Stimulated activated CD8-positive, alpha-beta memory T cell treated with anti-CD3 and anti-CD28 coated beads, Interleukin-15, amount 100 ng/mL, for 1 hour (primary cell): ENCODE measurements around the gene STIM2.
"Not testable (repeated sequence)": the region's sequence is repeated elsewhere in the genome, so short reads cannot be mapped to it uniquely, and the experiment has no call there.

ENCODE experiments used
- DNase-seq: peaks from one replicate; pipeline ENCODE4 v3.0.0-alpha.2; 2020; ENCODE audit warnings: low read depth

STIM2 gene

GRCh38 chr4:26955241-26955640 lies 94.6 kb downstream of the STIM2 start:
- no peak for DNase-seq

- no peak for DNase-seq
Observed at GRCh38 chr4:26958925-26959653, 98.4 kb downstream of the STIM2 start.

GRCh38 chr4:26959654-26960047 lies 99.0 kb downstream of the STIM2 start:
- no peak for DNase-seq

- DNase-seq, result no peak
Observed at GRCh38 chr4:26962720-26963119, 102.1 kb downstream of the STIM2 start.

- no peak for DNase-seq
Observed at GRCh38 chr4:26964512-26964911, 103.9 kb downstream of the STIM2 start.

- DNase-seq, result no peak
Observed at GRCh38 chr4:26964994-26965393, 104.4 kb downstream of the STIM2 start.

GRCh38 chr4:26975464-26976181 lies 115.0 kb downstream of the STIM2 start:
- DNase-seq, result not testable (repeated sequence)

- no peak for DNase-seq
Observed at GRCh38 chr4:26978387-26979053, 117.9 kb downstream of the STIM2 start.

GRCh38 chr4:26984896-26985295 lies 124.3 kb downstream of the STIM2 start:
- no peak for DNase-seq

GRCh38 chr4:26985873-26986272 lies 125.2 kb downstream of the STIM2 start:
- no peak for DNase-seq

- DNase-seq, result no peak
Observed at GRCh38 chr4:26987191-26987590, 126.5 kb downstream of the STIM2 start.

- DNase-seq, result no peak
Observed at GRCh38 chr4:26991057-26991456, 130.4 kb downstream of the STIM2 start.

- no peak for DNase-seq
Observed at GRCh38 chr4:26992657-26993361, 132.2 kb downstream of the STIM2 start.

- no peak for DNase-seq
Observed at GRCh38 chr4:26993539-26993938, 132.9 kb downstream of the STIM2 start.

- no peak for DNase-seq
Observed at GRCh38 chr4:26993967-26994366, 133.3 kb downstream of the STIM2 start.

- DNase-seq, result no peak
Observed at GRCh38 chr4:26995316-26995715, 134.7 kb downstream of the STIM2 start.

- DNase-seq, result no peak
Observed at GRCh38 chr4:26996745-26997144, 136.1 kb downstream of the STIM2 start.

- DNase-seq, result no peak
Observed at GRCh38 chr4:26999689-27000088, 139.0 kb downstream of the STIM2 start.

- no peak for DNase-seq
Observed at GRCh38 chr4:27000122-27000521, 139.5 kb downstream of the STIM2 start.

GRCh38 chr4:27000820-27001219 lies 140.2 kb downstream of the STIM2 start:
- DNase-seq, result no peak

GRCh38 chr4:27001398-27002164 lies 140.9 kb downstream of the STIM2 start:
- DNase-seq, result no peak

- no peak for DNase-seq
Observed at GRCh38 chr4:27003642-27004113, 143.0 kb downstream of the STIM2 start.
